ENCODE measurements around the gene ATXN1. TPM values are rescaled to one million over a fixed set of nuclear protein-coding genes. Genes with fewer than 3 reads are reported as not detected.

The ATXN1 gene
- total RNA-seq (2021) (25.6 and 25.7 TPM in 2 replicates), Bru-seq, nascent RNA (percentile 76 among the genes with signal in this experiment), BruChase-seq, experiment 1, labeled RNA remaining after a 2-hour chase (percentile 70 among the genes with signal in this experiment), BruChase-seq, experiment 2, labeled RNA remaining after a 6-hour chase (percentile 67 among the genes with signal in this experiment)
- long read RNA-seq, partial matches to known transcripts = 4 of 10 reads
- long read RNA-seq, other reads (novel, unspliced or antisense) = 6 of 10 reads

DNA sequence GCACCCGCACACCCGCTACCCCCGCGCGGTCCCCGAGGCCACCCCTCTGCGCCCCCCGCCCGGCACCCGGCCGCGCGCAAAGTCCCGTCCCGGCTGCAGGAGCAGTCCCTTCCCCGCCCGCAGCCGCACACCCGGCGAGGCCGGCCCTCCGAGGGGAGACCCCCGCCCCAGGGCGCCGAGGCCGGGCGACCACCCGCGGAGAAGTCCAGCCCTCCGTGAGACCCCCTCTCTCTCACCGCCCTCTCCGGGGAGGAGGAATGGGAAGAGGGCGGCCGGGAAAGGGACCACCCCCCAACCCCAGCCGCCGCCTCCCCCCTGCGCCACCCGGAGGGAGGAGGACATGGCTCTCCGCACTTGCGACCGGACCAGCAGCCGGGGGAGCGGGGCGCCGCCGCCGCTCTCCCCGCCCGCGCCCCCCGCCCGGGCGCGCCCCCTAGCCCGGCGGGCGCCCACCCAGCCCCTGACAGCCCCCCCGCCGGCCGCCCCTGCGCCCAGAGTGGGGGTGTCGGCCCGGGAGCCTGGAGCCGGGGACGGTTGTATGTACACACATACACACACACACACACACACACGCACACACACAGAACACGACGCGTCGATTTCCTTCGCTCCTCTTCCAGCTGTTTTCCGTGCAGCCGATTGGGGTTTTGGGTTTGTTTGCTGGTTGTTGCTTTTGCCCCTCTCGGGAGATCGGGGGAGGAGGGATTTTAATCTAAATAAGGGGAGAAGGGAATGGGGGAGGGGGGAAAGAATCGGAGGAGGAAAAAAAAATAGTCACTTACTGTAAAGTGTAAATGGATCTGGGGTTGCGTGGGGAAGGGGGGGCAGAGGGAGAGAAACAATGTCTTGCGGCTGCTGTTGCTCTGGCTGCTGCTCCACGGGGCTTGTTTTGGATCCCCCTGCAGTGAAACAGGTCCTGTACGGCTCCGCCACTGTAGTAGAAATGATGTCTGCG lies at the start of gene ATXN1:
Gene ATXN1, minus strand, starts transcription at position 945 of the 955 bp plus-strand sequence.
- H3K27me3 ChIP-seq (replicated peaks; ENCODE audit: insufficient read depth, low read depth, low read length, poor library complexity) = no peaks in the 10 kb centered on the region
- H3K4me1 ChIP-seq (ENCODE audit: insufficient read depth, low read length, poor library complexity, severe bottlenecking) = peaks cover 40% of the 10 kb centered on the region
- CTCF ChIA-PET = interaction anchor here (0.6 to 2.3 kb wide), 12 partner anchors 13 to 474 kb away, joined by 3 to 13 read pairs (median 5); no protein-coding TSS in a partner anchor
- no peak for TF ChIP-seq EZH2 (IDR thresholded peaks at IDR 0.05; ENCODE audit: borderline replicate concordance, low read depth, low read length, poor library complexity, severe bottlenecking)
- TF ChIP-seq, protein P1, sequence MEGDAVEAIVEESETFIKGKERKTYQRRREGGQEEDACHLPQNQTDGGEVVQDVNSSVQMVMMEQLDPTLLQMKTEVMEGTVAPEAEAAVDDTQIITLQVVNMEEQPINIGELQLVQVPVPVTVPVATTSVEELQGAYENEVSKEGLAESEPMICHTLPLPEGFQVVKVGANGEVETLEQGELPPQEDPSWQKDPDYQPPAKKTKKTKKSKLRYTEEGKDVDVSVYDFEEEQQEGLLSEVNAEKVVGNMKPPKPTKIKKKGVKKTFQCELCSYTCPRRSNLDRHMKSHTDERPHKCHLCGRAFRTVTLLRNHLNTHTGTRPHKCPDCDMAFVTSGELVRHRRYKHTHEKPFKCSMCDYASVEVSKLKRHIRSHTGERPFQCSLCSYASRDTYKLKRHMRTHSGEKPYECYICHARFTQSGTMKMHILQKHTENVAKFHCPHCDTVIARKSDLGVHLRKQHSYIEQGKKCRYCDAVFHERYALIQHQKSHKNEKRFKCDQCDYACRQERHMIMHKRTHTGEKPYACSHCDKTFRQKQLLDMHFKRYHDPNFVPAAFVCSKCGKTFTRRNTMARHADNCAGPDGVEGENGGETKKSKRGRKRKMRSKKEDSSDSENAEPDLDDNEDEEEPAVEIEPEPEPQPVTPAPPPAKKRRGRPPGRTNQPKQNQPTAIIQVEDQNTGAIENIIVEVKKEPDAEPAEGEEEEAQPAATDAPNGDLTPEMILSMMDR (conservative IDR thresholded peaks at IDR 0.05; ENCODE audit: low read depth, low read length) = no peak
- H3K9me3 ChIP-seq (ENCODE audit: low read depth, low read length, poor library complexity, severe bottlenecking) = no peaks in the 10 kb centered on the region
- no peaks in the 10 kb centered on the region for H3K36me3 ChIP-seq (ENCODE audit: insufficient read depth, low read length, poor library complexity, severe bottlenecking)
- no TSS peak for BruUV-seq (replicated peaks)
- DNase-seq (ENCODE audit: low spot score) = peak; percentile 84
- peak within 1 kb of the TSS; percentile 83 for H3K27ac ChIP-seq (ENCODE audit: low read depth, low read length, poor library complexity, severe bottlenecking)
- intact Hi-C loops (cut with micrococcal nuclease; ENCODE audit: unreplicated experiment) = loop anchor here (5.0 to 10.0 kb wide), 4 partner anchors 48 to 348 kb away; no protein-coding TSS in a partner anchor
- peak within 1 kb of the TSS; percentile 88 for H3K4me3 ChIP-seq (ENCODE audit: low read depth, low read length, poor library complexity, severe bottlenecking)
- POLR2A ChIA-PET (ENCODE audit: low non-redundant PET) = interaction anchor here (0.6 to 0.7 kb wide), 3 partner anchors 37 to 615 kb away, joined by 3 to 8 read pairs (median 3); no protein-coding TSS in a partner anchor

DNA sequence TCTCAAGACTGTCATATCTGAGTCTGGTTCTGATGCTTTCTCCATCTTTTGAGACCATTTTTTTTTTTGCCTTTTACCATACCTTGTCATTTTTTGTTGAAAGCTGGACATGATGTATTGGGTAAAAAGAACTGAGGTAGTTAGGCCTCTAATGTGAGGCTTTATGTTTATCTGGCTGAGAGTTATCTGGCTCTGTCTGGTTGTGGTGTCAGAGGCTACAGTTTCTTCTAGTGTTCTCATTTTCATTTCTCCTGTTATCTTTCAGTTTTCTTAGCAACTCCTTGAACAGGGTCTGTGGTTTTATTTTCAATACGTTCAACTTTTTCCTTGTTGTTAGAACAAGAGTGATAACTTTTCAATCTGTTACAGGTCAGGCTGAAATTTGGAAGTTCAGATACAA lies 49.2 kb upstream of the ATXN1 start:
- peaks cover 7% of the 10 kb centered on the region for H3K4me1 ChIP-seq (ENCODE audit: insufficient read depth, low read length, poor library complexity, severe bottlenecking)
- no peak for TF ChIP-seq EZH2 (IDR thresholded peaks at IDR 0.05; ENCODE audit: borderline replicate concordance, low read depth, low read length, poor library complexity, severe bottlenecking)
- TF ChIP-seq, protein P1 (conservative IDR thresholded peaks at IDR 0.05; ENCODE audit: low read depth, low read length) = no peak
- BruUV-seq (replicated peaks) = no TSS peak
- intact Hi-C loops (cut with micrococcal nuclease; ENCODE audit: unreplicated experiment) = no loop called here
- no peaks in the 10 kb centered on the region for H3K27me3 ChIP-seq (replicated peaks; ENCODE audit: insufficient read depth, low read depth, low read length, poor library complexity)
- DNase-seq (ENCODE audit: low spot score) = no peak
- CTCF ChIA-PET = no interaction called here
- POLR2A ChIA-PET (ENCODE audit: low non-redundant PET) = no interaction called here
- no peak overlapping the region for H3K27ac ChIP-seq (ENCODE audit: low read depth, low read length, poor library complexity, severe bottlenecking)
- H3K9me3 ChIP-seq (ENCODE audit: low read depth, low read length, poor library complexity, severe bottlenecking) = peaks cover 34% of the 10 kb centered on the region
- no peaks in the 10 kb centered on the region for H3K36me3 ChIP-seq (ENCODE audit: insufficient read depth, low read length, poor library complexity, severe bottlenecking)
- H3K4me3 ChIP-seq (ENCODE audit: low read depth, low read length, poor library complexity, severe bottlenecking) = no peak overlapping the region

DNA sequence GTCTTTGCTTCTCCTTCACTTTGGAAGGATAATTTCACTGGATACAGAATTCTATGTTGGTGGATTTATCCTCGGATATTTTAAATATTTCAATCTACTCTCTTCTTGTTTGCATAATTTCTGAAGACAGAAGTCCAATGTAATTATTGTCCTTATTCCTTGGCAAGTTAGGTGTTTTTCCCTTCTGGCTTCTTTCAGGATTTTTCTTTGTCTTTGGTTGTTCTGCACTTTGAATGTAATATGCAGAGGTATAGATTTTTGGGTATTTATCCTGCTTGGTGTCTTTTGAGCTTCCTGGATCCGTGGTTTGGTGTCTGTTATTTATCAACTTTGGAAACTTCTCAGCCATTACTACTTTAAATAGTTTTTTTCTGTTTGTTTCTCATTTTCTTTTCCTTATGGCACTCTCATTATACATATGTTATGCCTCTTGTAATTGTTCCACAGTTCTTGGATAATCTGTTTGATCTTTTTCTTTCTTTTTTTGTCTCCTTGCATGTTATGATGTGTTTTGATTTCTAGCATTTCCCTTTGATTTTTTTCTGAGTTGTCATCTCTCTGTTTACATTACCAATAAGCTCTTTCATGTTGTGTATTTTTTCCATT lies 48.6 kb upstream of the ATXN1 start:
- DNase-seq (ENCODE audit: low spot score) = no peak
- H3K27me3 ChIP-seq (replicated peaks; ENCODE audit: insufficient read depth, low read depth, low read length, poor library complexity) = no peaks in the 10 kb centered on the region
- H3K36me3 ChIP-seq (ENCODE audit: insufficient read depth, low read length, poor library complexity, severe bottlenecking) = no peaks in the 10 kb centered on the region
- no peak overlapping the region for H3K4me3 ChIP-seq (ENCODE audit: low read depth, low read length, poor library complexity, severe bottlenecking)
- ChIA-PET POLR2A (ENCODE audit: low non-redundant PET) (no interaction called here), CTCF (no interaction called here)
- H3K9me3 ChIP-seq (ENCODE audit: low read depth, low read length, poor library complexity, severe bottlenecking) = peaks cover 34% of the 10 kb centered on the region
- H3K4me1 ChIP-seq (ENCODE audit: insufficient read depth, low read length, poor library complexity, severe bottlenecking) = peaks cover 12% of the 10 kb centered on the region
- H3K27ac ChIP-seq (ENCODE audit: low read depth, low read length, poor library complexity, severe bottlenecking) = no peak overlapping the region
- no TSS peak for BruUV-seq (replicated peaks)
- TF ChIP-seq, protein P1 (conservative IDR thresholded peaks at IDR 0.05; ENCODE audit: low read depth, low read length) = no peak
- TF ChIP-seq EZH2 (IDR thresholded peaks at IDR 0.05; ENCODE audit: borderline replicate concordance, low read depth, low read length, poor library complexity, severe bottlenecking) = no peak
- intact Hi-C loops (cut with micrococcal nuclease; ENCODE audit: unreplicated experiment) = no loop called here
